GM21529 (cell line): ENCODE results near the gene ADCY3.

ENCODE experiments used
- ATAC-seq: cut with Tn5 transposase; IDR thresholded peaks from one replicate; pipeline ENCODE4 v1.9.1; 2021; ENCODE audit not compliant: unreplicated experiment

Gene ADCY3

DNA sequence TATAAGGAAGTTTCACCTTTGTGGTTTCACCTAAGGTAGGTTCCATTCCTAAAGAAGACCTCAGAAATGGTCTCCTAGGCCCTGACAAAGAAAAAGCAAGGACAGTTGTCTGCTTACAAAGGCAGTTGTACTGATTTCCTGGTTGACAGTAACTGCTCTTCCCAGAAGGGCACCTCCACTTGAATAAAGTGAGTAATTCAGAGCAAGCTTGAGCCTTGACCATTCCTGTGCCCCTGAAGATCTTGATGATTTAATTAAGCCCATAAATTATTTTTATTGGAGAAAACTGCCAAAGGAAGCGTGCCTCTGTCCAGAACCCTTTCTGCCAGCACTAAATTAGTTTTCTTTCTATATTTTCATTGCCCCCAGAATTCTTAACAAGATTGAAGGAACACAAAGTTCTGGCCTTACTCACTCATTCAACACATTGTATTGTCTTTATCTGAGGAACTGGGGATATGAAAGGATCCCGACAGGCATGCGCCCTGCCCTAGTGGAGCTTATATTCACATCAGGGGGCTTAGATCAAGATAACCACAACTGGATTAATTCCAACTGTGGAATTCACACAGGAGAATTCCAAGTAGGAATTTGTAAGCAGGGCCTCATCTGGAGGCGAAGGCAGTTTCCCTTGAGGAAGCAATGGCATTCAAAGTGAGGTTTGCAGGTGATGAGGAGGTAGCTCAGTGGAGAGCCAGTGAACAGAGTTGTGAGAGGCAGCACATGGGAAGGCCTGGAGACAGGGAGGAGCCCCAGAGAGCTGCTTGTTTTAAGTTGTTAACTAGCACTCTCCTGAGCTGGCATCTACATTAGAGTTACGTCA lies 148.1 kb downstream of the ADCY3 start:
- no peak for ATAC-seq

DNA sequence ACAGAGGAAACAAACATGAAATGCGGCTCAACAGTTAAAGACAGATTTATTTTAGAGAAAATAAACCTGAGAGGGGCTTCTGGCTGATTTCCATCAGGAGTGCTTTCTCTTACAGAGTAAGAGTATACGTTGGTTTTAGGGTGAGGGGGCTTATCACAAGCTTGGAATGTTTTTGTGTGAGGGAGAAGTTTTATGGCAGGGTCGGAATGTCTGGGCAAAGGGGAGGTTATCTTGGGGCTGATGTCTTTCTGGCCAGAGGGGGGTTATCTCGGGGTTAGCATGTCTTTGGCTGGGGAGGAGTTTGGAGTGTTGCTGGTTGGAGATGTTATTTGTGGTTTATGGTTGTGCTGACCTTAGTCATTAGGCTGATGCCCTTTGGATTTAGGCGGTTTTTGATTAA lies 149.0 kb downstream of the ADCY3 start:
- ATAC-seq, result no peak
